C4-2B (cell line): ENCODE data around the gene SCMH1.

ENCODE experiments used
- ZFX ChIP-seq: fragments of 450-650 bp; IDR thresholded peaks from 2 replicates; pipeline ENCODE4 v1.6.1; 2017
- TF ChIP-seq, protein P1 (sequence below): fragments of 450-650 bp; conservative IDR thresholded peaks from 2 replicates; pipeline ENCODE4 v1.5.1; 2017; ENCODE audit warnings: mild to moderate bottlenecking

DNA sequence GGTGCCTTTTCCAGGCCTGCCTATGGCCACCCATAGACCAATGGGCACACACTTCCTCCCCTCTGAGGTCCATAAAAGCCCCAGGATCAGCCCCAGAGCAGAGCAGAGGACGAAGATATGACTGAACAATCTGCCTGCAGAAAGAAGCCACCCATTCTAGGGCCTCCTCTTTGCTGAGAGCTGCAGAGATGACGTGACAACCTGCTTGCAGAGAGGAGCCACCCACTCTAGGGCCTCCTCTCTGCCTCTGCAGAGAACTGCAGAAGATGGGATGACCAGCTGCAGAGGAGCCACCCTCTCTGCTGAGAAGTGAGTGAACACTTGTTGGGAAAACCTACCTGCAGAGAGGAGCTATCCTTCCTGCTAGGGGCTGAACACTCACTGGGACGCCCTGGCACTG, 79.7 kb downstream of the SCMH1 start:
- TF ChIP-seq, protein P1, sequence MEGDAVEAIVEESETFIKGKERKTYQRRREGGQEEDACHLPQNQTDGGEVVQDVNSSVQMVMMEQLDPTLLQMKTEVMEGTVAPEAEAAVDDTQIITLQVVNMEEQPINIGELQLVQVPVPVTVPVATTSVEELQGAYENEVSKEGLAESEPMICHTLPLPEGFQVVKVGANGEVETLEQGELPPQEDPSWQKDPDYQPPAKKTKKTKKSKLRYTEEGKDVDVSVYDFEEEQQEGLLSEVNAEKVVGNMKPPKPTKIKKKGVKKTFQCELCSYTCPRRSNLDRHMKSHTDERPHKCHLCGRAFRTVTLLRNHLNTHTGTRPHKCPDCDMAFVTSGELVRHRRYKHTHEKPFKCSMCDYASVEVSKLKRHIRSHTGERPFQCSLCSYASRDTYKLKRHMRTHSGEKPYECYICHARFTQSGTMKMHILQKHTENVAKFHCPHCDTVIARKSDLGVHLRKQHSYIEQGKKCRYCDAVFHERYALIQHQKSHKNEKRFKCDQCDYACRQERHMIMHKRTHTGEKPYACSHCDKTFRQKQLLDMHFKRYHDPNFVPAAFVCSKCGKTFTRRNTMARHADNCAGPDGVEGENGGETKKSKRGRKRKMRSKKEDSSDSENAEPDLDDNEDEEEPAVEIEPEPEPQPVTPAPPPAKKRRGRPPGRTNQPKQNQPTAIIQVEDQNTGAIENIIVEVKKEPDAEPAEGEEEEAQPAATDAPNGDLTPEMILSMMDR, result no peak
- TF ChIP-seq ZFX, result no peak
